ENCODE data around the gene MLLT10. TPM values are rescaled to one million over a fixed set of nuclear protein-coding genes. Genes with fewer than 3 reads are reported as not detected.

MLLT10 gene
- total RNA-seq, 1 experiment from 2014 or later: 7.9 TPM

GRCh38 chr10:21501091-21501490, 32.9 kb upstream of the MLLT10 start:
- no peak for DNase-seq (ENCODE audit: low spot score)

- DNase-seq (ENCODE audit: low spot score): no peak
These were observed 32.2 kb upstream of the MLLT10 start for GRCh38 chr10:21501731-21502347.

- DNase-seq (ENCODE audit: low spot score): no peak
These were observed 31.7 kb upstream of the MLLT10 start for GRCh38 chr10:21502348-21502740.

- DNase-seq (ENCODE audit: low spot score): no peak
These were observed 30.5 kb upstream of the MLLT10 start for GRCh38 chr10:21503542-21503941.

- DNase-seq (ENCODE audit: low spot score): no peak
These were observed 28.2 kb upstream of the MLLT10 start for GRCh38 chr10:21505711-21506278.

GRCh38 chr10:21506351-21506750, 27.7 kb upstream of the MLLT10 start:
- DNase-seq (ENCODE audit: low spot score): no peak

- no peak for DNase-seq (ENCODE audit: low spot score)
These were observed 26.9 kb upstream of the MLLT10 start for GRCh38 chr10:21507150-21507549.

- no peak for DNase-seq (ENCODE audit: low spot score)
These were observed 25.2 kb upstream of the MLLT10 start for GRCh38 chr10:21508706-21509331.

GRCh38 chr10:21509341-21510240, 24.4 kb upstream of the MLLT10 start:
- no peak for DNase-seq (ENCODE audit: low spot score)

GRCh38 chr10:21510241-21511094, 23.6 kb upstream of the MLLT10 start:
- DNase-seq (ENCODE audit: low spot score): no peak

GRCh38 chr10:21511095-21511570, 22.9 kb upstream of the MLLT10 start:
- DNase-seq (ENCODE audit: low spot score): no peak

- DNase-seq (ENCODE audit: low spot score): no peak
These were observed 22.0 kb upstream of the MLLT10 start for GRCh38 chr10:21511946-21512572.

- DNase-seq (ENCODE audit: low spot score): no peak
These were observed 21.2 kb upstream of the MLLT10 start for GRCh38 chr10:21512573-21513404.

GRCh38 chr10:21513405-21513788, 20.6 kb upstream of the MLLT10 start:
- no peak for DNase-seq (ENCODE audit: low spot score)

- DNase-seq (ENCODE audit: low spot score): no peak
These were observed 19.8 kb upstream of the MLLT10 start for GRCh38 chr10:21514129-21514817.

- DNase-seq (ENCODE audit: low spot score): no peak
These were observed 19.1 kb upstream of the MLLT10 start for GRCh38 chr10:21514818-21515351.

- DNase-seq (ENCODE audit: low spot score): no peak
These were observed 18.4 kb upstream of the MLLT10 start for GRCh38 chr10:21515361-21516241.
